ENCODE results near the gene EDIL3.

EDIL3 gene

DNA sequence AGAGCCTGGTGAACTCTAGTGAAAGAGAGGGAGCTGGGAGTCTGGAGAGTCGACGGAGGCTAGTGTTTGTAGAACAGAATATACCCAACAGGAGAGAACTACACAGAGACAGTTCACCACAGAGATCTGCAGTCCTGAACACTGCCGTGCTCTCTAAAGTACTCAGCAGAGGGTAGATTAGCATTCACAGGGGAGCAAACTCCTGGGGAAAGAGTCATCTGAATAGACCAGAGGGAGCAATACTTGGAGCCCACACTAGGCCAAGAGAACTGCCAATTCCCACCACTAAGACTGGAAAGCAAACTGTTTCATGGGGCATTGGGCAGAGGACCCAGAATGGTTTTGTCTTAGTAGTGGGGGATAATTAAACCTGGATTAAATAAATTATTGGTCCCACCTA lies 235.6 kb downstream of the EDIL3 start:
- DNase-seq = no peak

- no peak for DNase-seq
Measured at GRCh38 chr5:84148651-84149050, 236.0 kb downstream of the EDIL3 start.

DNA sequence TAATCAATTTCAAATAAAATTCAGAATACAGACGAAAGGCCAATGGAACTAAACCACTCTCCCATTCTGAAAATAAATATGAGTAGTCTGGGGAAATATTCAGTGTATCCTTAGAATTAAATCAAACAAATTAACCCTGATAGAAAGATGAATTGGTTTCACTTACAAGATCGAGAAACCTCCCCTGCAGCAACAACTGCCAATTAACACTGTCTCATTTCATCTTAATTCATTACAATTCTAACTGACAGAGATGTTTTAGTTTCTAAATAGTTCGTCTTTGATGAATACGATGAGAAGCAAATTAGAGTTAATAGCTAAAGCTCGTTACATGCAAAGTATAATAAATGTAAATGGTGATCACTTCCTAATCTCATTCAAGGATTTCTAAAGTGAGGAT lies 247.1 kb downstream of the EDIL3 start:
- no peak for DNase-seq

- DNase-seq = no peak
Measured at GRCh38 chr5:84131372-84131771, 253.3 kb downstream of the EDIL3 start.

DNA sequence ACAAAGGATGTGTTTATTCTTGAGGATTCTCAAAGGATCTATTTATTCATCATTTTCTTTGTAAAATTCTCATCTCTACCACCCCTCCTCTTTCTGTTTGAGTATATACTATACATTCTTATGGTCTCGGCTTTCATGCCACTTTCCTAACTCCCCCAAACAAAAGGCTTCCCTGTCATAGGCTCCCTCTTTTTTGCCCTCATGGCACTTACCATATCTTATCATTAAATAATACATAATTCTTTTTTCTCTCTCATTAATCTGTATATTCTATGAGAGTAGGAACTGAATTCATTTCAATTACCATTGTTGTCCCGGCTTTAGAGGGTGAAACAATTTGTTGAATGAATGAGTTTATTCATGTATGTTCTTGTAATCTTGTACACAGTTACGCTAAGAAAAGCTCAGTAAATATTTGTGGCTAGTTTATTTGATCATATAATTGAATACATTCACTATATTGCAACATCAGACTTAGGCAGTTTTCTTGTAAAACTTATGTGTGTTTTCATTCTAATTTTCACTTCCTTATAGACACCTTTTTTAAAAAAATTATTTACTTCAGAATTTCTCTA lies 254.6 kb downstream of the EDIL3 start:
- no peak for DNase-seq

DNA sequence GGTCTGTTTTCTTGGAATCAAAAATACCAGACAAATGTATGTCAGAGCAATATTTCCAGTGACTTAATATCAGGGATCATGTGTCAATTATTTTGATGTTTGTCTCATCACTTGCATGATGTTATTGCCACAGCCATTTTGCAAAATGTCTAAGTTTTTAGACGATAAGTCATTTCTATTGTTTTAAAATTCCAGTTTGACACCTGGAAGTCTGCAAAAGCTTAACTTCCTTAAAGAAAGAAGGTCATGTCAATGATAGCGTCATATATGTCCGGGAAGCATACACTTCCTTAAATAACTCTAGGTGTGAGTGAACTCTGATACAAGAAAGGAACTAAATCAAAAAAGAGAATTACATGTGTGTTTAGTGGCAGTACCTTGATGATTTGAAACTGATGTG lies 259.5 kb downstream of the EDIL3 start:
- DNase-seq = no peak

DNA sequence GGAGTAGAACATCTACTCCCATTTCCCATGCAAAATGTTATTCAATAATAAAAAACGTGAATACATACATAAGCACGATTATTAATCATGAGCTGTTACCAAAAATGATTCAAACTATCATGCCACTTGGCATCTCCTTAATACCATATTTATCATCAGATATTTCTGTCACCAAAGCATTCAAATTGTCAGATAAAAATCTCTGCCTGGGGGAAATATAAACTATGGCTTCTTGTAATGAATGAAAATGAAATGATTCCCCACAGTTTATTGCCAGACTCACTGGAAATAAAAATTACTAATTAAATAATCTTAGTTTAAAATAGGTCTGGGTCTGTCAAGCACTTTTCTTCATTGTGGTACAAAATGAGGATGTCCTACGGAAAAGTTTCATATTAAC lies 265.4 kb downstream of the EDIL3 start:
- DNase-seq = no peak

DNA sequence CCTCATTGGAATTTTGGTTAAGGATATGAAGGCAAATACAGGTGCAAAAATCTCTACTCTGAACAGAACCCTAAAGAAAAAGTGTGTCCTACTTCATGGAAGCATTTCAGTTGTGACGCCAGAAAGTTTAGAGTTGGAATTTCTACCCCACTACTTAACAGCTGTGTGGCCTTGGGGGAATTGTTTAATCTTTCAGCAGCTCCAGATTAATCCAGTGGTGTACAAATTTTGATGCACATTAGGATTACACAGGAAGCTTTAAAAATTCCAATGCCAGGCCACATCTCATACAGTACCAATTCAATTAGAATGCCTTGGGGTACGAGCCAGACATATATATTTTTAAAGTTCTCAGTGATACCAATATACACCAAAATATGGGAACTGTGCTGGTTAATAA lies 266.1 kb downstream of the EDIL3 start:
- no peak for DNase-seq

GRCh38 chr5:84115727-84116126 lies 269.0 kb downstream of the EDIL3 start:
- no peak for DNase-seq

GRCh38 chr5:84113246-84114105 lies 271.2 kb downstream of the EDIL3 start:
- DNase-seq = no peak

- DNase-seq = no peak
Measured at GRCh38 chr5:84092738-84093137, 291.9 kb downstream of the EDIL3 start.

GRCh38 chr5:84091127-84091799 lies 293.4 kb downstream of the EDIL3 start:
- no peak for DNase-seq

DNA sequence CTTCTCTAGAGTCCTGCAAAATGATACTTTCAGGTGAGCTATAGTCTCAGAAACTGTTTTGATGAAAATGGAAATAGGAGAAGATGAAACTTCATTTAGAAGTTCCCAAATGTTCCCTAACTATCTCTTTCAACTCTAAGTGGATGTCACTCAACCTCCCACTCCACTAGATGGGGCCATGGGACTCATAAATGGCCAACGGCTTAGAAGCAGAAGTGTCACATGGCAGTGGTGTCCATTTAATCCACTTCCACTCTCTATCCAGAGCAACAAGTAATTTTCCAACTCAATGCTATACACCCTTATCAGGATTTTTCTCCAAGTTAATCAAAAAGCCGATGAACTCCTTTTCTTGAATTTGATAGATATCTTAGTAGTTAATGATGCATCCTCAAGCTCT lies 295.7 kb downstream of the EDIL3 start:
- no peak for DNase-seq

GRCh38 chr5:84086511-84086910 lies 298.2 kb downstream of the EDIL3 start:
- DNase-seq = no peak

GRCh38 chr5:84085387-84086041 lies 299.2 kb downstream of the EDIL3 start:
- no peak for DNase-seq

DNA sequence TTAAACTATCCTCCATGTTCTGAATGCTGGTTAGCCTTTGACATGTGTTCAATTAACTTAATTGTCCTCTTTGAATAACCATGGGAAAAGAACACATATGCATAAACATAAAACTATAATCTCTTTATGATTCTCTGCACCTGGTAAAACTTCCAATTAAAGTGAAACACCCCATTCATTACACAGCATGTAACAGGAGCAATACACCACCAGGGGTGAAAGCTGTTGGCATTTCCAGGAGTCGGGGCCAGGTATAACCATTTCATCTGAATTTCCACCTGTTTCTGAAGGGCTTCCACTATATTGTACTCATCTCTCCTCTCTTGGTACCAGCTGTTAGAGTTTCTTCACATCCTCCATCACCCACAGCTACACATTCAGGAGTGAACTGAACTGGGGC lies 303.8 kb downstream of the EDIL3 start:
- DNase-seq = no peak

DNA sequence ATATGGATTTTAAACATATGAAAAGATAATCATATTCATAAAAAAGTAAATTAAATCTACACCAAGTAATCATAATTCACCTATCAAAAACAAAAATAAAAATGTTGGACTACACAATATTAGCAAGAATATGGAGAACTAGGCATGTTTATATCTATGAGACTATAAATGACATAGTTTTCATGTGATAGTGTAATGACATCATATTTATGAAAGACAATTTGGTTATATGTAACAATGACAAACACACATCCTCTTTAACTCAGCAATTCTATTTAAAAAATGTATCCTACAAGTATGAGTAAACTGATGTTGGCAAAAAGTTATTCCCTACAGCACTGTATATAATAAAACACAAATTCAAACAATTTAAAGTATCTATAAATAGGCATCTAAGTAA lies 312.3 kb downstream of the EDIL3 start:
- no peak for DNase-seq

DNA sequence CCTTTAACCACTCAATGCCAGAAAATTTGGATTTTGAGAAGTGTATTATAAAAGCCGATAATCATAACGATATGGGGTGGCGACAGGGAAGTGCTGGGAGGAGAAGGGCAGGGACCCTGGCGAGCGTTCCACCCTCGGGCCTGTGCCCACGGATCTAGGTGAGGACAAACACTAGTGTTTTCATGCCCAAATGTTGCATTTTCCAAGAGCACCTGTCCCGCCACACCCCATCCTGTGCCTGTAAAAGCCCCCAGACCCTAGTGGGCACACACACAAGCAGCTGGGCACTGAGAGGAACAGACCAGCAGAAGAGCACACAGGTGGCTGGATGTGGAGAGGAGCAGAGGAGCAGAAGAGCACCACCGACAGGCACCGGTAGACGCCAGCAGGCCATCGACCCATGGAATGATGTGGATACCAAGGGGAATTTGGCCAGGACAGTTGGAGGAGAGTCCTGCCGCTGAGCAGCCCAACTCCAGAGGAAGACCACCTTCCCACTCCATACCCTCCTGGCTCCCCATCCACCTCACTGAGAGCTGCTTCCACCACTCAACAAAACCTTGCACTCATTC lies 315.0 kb downstream of the EDIL3 start:
- no peak for DNase-seq

DNA sequence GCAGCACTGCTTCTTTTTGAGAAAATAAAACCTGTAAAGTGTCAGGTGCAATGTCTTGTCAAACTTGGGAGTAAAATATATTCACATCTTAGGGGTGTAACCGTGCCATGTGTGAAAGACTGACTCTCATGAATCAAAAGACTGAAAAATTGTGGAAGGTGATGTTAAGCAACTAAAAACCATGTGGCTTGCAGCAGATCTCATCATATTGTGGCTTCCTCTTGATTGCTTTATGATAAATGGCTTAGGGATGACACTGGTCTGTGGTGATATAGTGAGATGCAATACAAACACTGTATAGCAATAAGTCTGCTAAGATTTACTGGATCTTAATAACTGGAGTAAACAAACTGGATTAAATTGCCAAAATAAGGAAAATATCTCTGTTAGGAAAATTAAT lies 321.6 kb downstream of the EDIL3 start:
- no peak for DNase-seq

GRCh38 chr5:84059672-84060071 lies 325.0 kb downstream of the EDIL3 start:
- no peak for DNase-seq

GRCh38 chr5:84058561-84058960 lies 326.1 kb downstream of the EDIL3 start:
- no peak for DNase-seq

DNA sequence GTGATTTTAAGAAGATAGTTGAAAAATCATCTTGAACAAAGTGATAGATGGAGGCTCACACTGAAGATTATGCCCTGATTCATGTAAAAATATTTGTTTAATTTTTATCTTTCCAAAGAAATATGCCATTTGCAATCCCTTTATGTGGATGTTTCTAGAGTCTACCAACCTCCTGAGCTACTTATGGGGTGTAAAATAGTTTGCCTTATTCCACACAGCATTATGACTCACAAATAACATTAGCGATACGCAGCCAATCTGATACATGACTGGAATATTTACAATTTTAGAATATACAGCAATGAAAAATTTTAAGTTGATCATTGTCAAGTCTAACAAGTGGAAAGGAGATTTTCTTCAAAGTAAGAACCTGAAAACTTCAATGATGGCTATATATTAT lies 327.5 kb downstream of the EDIL3 start:
- DNase-seq = no peak

DNA sequence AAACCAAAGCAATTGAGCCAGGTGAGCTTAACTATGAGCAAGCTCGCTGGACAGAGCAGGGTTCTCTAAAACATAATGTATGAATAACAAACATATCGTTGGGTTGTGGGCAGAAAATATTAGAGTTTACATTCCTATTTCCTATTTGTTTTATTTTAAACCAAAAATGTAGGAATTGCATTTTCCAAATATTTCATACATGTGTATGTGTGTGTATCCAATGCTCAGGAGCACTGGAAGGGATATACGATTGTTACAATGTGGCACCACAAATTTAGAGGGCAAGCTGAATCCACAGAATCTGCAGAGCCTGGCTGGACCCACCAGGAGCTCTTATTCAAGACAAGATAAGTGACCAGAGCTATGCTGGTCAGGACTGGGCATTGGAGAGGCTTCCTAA lies 338.7 kb downstream of the EDIL3 start:
- no peak for DNase-seq
